PFSK-1 (cell line): Measurements from ENCODE around the gene PCARE.

ENCODE experiments used
- TAF1 ChIP-seq: IDR thresholded peaks from 2 replicates; pipeline ENCODE4 v1.6.1; 2012; ENCODE audit warnings: low read length, control low read depth, borderline replicate concordance; ENCODE audit not compliant: insufficient read depth
- TF ChIP-seq, protein P1 (sequence below), 2 experiments: IDR thresholded peaks; 2 replicates each; pipeline versions ENCODE4 v1.6.1 to v1.8.0; 2011 to 2012; ENCODE audit warnings: low read depth in 2 of 2, low read length in 2 of 2, control low read depth in 1 of 2, inconsistent platforms in 1 of 2, mild to moderate bottlenecking in 1 of 2, moderate library complexity in 1 of 2; ENCODE audit not compliant: insufficient read depth in 1 of 2

DNA sequence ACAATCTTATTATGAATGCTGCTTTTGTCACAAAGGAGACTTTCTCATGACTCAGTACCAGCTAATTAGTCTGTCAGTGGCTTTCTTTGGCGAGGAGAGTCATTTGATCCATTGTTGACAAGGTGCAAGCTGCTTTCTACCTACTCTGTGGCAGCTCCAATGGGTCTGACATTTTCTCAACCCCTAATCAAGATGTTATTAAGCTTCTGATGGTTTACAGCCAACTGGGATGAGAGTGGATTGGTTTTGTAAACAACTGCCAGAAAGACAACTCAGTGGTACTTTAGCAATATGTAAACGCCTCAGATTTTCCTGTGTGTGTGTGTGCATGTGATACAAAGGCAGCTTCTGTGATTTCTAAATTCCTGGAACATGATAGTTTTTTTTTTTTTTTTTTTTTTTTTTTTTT, 32.7 kb upstream of the PCARE start:
- no peak for TF ChIP-seq TAF1
- TF ChIP-seq, protein P1, sequence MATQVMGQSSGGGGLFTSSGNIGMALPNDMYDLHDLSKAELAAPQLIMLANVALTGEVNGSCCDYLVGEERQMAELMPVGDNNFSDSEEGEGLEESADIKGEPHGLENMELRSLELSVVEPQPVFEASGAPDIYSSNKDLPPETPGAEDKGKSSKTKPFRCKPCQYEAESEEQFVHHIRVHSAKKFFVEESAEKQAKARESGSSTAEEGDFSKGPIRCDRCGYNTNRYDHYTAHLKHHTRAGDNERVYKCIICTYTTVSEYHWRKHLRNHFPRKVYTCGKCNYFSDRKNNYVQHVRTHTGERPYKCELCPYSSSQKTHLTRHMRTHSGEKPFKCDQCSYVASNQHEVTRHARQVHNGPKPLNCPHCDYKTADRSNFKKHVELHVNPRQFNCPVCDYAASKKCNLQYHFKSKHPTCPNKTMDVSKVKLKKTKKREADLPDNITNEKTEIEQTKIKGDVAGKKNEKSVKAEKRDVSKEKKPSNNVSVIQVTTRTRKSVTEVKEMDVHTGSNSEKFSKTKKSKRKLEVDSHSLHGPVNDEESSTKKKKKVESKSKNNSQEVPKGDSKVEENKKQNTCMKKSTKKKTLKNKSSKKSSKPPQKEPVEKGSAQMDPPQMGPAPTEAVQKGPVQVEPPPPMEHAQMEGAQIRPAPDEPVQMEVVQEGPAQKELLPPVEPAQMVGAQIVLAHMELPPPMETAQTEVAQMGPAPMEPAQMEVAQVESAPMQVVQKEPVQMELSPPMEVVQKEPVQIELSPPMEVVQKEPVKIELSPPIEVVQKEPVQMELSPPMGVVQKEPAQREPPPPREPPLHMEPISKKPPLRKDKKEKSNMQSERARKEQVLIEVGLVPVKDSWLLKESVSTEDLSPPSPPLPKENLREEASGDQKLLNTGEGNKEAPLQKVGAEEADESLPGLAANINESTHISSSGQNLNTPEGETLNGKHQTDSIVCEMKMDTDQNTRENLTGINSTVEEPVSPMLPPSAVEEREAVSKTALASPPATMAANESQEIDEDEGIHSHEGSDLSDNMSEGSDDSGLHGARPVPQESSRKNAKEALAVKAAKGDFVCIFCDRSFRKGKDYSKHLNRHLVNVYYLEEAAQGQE (IDR thresholded peaks at IDR 0.05; ENCODE audit: insufficient read depth in 1 of 2, low read depth in 2 of 2, low read length in 2 of 2): no peak
